GM19467 (cell line): ENCODE data around the gene DNAJA3.

ENCODE experiments used
- ATAC-seq: cut with Tn5 transposase; IDR thresholded peaks from one replicate; pipeline ENCODE4 v1.9.1; 2021; ENCODE audit warnings: mild to moderate bottlenecking, moderate library complexity; ENCODE audit not compliant: unreplicated experiment

Gene DNAJA3

DNA sequence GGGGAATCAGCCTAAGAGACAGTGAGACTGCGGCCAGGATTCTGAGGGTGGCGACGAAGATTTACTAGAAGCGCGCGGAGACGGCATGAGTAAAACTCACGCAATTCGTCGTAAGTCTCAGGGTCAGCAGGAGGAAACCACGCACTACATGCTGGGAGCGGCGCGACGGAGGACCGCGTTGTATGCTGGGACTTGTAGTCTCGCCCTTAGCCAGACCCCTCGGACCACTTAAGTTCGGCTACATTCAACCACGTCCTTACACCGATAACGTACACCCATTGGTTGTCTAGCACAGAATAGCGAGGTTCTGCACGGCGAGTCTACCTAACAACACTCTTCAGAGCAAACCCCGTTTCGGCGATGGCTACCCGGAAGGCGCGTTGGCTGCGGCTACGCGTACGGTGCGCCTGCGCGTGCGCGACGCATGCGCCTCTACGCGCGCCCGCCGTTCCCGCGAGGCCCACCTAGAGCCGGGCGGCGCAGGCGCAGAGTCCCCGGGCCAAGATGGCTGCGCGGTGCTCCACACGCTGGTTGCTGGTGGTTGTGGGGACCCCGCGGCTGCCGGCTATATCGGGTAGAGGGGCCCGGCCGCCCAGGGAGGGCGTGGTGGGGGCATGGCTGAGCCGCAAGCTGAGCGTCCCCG is at the start of gene DNAJA3:
TSS of gene DNAJA3 (plus strand) at position 491 of the 643 bp plus-strand sequence. CDS start at position 505, 14 bp downstream.
- peak; percentile 81 for ATAC-seq

- no peak for ATAC-seq
These were observed 49.4 kb upstream of the DNAJA3 start for GRCh38 chr16:4376126-4376892.

- ATAC-seq, result no peak
These were observed 48.6 kb upstream of the DNAJA3 start for GRCh38 chr16:4376893-4377572.

DNA sequence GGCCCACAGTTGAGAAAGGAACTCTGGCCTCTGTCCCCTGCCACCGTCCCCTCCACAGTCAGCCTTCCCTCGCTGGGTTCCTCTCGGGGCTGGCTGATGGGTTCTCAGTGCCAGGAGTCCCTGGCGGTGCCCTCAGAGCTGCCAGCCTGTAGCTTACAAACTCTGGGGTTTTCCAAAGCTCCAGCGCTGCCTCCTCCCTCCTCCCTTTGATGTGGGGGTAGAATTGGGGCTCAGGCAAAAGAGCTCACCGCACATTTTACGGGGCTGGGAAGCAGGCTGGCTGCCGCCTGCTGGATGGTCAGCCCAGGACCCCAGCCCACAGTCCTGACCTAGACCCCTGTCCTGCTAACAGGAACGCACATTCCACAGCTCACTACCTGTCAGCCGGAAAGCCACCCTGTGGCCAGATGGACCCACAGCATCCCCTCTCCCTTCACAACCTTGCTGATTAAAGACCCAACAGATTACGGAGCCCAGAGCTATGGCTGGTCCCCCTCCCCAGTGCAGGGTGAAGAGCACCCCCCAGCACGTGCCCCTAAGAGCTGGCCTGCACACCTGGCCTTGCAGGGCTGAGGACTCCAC is 48.0 kb upstream of the DNAJA3 start:
- no peak for ATAC-seq

GRCh38 chr16:4378161-4378666 is 47.5 kb upstream of the DNAJA3 start:
- ATAC-seq, result no peak

DNA sequence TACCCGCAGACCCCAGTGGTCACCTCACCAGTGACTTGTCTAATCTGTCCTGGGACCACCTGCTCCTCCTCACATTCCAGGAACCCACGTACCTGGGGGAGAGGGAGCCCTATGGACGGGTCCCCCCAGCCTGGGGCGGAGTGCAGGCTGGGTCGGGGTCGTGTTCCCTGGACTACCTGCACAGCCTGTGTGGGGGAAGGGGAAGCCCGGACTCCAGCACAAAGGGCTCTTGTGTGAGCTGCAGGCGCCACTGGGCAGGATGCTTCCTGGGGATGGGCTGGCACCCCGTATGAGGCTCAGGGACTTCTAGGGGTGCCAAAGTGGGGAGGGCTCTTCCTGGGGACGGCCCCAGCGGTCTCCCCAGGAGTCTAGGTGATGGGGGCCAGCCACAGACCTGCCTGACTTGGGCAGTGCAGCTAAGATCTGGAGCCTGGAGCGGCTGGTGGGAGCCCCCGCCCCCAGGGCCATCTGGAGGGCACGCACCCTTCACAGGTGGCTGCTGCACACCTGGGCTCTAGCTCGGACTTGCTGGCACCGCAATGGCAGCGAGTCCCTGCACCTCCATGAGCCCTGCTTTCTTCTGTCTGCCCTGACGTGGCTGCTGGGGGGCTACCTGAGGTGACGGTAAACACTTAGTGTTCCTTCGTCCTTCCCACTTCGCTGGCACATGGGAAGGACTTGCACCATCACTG is 46.5 kb upstream of the DNAJA3 start:
- ATAC-seq, result no peak

DNA sequence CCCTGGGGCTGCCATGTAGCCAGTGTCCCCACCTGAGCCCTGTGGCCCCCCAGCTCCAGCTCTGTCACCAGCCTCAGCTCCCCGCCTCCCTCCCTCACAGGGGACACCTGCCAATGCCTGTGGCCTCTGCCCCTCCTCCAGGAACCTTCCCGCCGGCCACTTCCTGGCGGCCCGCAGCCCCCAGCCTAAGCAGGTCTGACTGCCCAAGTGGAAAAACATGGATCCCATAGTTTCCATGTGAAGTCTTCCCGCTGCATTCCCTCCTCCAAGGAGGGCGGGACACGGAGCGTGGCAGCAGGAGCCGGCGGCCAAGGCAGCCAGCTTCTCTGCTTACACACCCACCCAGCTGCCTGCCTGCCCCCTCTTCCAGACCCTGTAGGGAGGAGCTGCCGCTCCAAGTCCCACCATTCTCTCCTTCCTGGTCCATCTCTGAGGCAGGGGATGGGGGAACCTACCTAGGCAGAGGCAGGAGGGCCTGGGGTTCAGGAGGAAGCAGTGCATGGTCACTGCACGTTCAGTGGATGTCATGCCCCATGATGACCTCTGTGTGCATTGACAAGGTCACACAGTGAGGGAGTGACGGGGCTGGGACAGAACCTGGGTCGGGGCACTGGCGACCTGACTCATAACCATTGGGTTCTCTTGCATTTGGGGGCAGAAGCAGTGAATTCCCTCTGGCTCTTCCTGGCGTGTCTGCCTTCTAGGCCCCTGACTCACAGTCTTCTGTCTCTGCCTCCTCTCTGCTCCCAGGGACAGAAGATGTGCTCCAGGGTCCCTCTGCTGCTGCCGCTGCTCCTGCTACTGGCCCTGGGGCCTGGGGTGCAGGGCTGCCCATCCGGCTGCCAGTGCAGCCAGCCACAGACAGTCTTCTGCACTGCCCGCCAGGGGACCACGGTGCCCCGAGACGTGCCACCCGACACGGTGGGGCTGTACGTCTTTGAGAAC is 45.3 kb upstream of the DNAJA3 start:
- no peak for ATAC-seq

DNA sequence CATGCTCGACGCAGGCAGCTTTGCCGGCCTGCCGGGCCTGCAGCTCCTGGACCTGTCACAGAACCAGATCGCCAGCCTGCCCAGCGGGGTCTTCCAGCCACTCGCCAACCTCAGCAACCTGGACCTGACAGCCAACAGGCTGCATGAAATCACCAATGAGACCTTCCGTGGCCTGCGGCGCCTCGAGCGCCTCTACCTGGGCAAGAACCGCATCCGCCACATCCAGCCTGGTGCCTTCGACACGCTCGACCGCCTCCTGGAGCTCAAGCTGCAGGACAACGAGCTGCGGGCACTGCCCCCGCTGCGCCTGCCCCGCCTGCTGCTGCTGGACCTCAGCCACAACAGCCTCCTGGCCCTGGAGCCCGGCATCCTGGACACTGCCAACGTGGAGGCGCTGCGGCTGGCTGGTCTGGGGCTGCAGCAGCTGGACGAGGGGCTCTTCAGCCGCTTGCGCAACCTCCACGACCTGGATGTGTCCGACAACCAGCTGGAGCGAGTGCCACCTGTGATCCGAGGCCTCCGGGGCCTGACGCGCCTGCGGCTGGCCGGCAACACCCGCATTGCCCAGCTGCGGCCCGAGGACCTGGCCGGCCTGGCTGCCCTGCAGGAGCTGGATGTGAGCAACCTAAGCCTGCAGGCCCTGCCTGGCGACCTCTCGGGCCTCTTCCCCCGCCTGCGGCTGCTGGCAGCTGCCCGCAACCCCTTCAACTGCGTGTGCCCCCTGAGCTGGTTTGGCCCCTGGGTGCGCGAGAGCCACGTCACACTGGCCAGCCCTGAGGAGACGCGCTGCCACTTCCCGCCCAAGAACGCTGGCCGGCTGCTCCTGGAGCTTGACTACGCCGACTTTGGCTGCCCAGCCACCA is 44.4 kb upstream of the DNAJA3 start:
- no peak for ATAC-seq

- ATAC-seq, result no peak
These were observed 43.5 kb upstream of the DNAJA3 start for GRCh38 chr16:4381935-4382794.

GRCh38 chr16:4382795-4383357 is 42.8 kb upstream of the DNAJA3 start:
- ATAC-seq, result no peak

GRCh38 chr16:4383591-4384444 is 41.9 kb upstream of the DNAJA3 start:
- ATAC-seq, result no peak

DNA sequence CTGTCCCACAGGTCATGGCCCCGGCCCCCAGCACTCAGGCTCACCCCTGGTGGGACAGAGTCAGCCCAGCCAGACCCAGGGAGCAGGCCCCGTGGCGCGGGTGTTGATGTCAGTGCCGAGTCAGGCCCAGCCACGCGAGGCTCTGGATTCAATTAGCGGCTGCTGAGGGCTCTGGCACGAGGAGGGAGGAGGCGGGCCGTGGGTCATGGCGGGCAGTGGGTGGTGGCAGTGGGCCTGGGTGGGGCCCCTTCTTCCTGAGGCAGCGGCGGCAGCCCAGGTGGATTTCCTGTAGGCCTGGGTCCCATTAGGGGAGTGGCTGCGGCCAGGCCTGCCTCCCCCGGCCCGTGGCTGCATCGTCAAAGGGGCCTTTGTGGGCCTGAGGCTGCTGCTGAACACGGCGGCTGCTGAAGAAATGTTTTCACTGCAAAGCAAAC is 41.1 kb upstream of the DNAJA3 start:
- ATAC-seq, result no peak

- no peak for ATAC-seq
These were observed 40.4 kb upstream of the DNAJA3 start for GRCh38 chr16:4385066-4385788.

DNA sequence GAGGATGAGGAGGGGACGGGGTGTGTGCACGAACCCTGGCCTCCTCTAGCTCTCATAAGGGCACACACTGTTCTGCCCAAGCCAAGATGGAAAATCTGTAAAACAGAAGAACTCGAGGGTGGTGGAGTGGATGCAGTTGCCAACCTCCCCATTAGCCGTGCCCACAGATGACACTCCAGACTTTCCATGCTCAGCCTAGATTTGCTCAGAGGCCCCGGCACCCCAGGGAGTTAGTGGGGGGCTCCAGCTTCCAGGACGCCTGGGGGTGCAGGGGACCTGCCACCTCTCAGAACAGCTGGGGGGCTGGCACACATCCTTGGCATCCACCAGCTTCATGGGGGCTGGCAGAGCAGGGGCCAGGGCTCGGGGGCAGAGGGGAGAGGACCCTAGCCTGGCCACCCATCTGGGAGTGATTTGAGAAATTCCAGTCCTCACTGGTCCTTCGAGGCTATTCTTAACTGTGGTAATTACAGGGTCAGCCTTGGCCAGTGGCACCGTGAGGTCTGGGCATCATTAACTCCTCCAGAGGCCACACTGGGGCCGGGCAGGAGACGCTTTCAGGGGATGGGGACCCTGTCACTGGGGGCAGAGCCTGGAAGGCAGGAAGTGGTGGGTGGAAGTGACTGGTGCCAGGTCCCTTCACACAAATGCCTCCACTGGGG is 39.7 kb upstream of the DNAJA3 start:
- no peak for ATAC-seq

DNA sequence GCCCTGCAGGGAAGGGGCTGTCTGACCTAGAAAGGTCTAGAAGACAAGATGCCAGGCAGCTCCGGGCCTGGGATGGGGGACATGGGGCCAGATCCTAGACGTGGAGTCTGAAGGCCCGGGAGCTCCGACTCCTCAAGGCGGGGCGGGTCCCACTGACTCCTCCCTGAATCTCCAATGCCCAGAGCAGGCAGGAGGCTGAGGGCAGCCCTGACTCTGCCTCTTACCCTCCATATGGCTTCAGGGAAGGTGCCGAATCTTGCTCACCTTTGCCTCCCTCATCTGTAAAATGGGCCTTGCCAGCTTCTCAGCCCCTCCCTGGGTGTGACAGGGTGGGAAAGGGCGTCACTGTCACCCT is 39.2 kb upstream of the DNAJA3 start:
- ATAC-seq, result no peak
